Measurements from ENCODE around the gene LMNTD1.
"Not testable (repeated sequence)": the region's sequence is repeated elsewhere in the genome, so short reads cannot be mapped to it uniquely, and the experiment has no call there.

LMNTD1 gene

DNA sequence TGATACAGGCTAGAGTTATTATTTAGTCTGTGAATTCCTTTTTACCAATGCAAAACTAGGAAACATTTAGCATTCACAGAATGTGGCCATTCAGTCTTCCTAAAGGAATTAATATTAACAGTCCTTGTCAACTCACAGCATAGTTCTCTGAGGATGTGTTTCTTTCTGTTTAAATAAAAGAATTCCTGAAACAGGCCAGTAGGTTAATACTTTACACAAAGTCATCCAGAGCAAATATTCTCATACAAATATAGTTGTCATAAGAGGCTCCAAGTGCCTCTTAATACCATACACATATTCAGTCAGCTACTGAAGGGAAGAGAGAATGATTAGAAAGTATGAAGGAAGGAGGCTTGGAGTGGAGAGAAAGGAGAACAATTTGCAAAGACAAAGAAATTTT is 120.1 kb downstream of the LMNTD1 start:
- DNase-seq (ENCODE audit: low spot score): no peak

DNA sequence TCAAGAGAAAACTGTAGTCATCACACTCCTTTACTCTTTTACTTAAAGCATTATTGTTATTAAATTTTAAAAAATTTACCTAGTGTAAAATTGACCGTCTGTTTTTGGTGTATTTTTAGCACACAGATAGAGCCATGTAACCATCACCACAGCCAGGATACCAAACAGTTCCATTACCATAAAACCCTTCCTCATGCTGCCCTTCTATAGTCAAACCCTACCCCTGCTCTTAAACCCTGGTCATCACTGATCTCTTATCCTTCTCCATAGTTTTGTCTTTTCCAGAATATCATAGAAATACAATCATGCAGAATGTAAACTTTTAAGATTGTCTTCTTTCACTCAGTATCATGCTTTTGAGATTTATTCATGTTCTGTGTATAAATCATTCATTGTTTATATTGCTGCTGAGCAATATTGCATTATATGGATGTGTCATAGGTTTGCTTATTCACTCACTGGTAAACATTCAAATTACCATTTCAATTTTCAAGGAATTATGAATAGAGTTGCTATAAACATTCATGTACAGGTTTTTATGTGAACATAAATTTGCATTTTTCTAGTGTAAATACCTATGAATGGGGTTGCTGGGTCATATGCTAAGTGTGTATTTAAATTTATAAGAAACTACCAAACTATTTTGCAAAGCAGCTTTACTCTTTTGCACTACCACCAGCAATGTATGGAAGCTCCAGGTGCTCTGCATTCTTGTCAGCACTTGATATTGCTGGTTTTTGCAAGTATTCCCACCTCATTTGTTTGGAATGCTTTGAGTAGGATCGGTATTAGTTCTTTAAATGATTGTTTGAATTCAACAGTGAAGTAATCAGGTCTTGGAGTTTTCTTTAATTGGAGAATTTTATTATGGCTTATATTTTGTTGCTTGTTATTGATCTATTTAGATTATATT is 125.5 kb downstream of the LMNTD1 start:
- no peak for DNase-seq (ENCODE audit: low spot score)

DNA sequence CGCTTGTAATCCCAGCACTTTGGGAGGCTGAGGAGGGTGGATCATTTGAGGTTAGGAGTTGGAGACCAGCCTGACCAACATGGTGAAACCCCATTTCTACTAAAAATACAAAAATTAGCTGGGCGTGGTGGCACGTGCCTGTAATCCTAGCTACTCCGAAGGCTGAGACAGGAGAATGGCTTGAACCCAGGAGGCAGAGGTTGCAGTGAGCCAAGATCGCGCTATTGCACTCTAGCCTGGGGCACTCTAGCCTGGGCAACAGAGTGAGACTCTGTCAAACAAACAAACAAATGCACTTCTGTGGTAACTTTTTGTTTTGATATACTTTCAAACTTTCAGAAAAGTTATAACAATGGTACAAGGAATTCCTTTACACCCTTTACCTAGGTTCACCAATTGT is 126.3 kb downstream of the LMNTD1 start:
- not testable (repeated sequence) for DNase-seq (ENCODE audit: low spot score)

All from SW480 (cell line).